Endothelial cell of umbilical vein (primary cell): ENCODE data around the gene EVC2. TPM values are rescaled to one million over a fixed set of nuclear protein-coding genes. Genes with fewer than 3 reads are reported as not detected.
"Not testable (repeated sequence)": the region's sequence is repeated elsewhere in the genome, so short reads cannot be mapped to it uniquely, and the experiment has no call there.

ENCODE experiments used
- BruUV-seq: library from RNA; stranded (reverse); fragments of 400-500 nt; replicated peaks from 2 replicates; lab custom pipeline; 2021; lab: Mats Ljungman, UMichigan
- CTCF ChIA-PET: fragments of 300-600, 350-600 bp; sonication (Branson Sonifier 250); formaldehyde crosslinking; loops from one replicate; lab custom pipeline; 2021; ENCODE audit warnings: antibody characterized with exemption, inconsistent platforms; lab: Charles Lee
- POLR2A ChIA-PET: fragments of 300-600, 350-600 bp; sonication (Branson Sonifier 250); formaldehyde crosslinking; loops from one replicate; lab custom pipeline; 2021; ENCODE audit warnings: antibody characterized with exemption, inconsistent platforms; lab: Charles Lee
- DNase-seq: peaks from one replicate; pipeline ENCODE4 v3.0.0-alpha.2; 2011; ENCODE audit warnings: low read depth, low spot score
- FAIRE-seq: peaks from 2 replicates; lab custom pipeline; 2011; peaks lifted over from hg19 to GRCh38; lab: Jason Lieb, UNC
- H2AFZ ChIP-seq: 2 replicates; pipeline ENCODE4 v1.6.0; 2012; ENCODE audit warnings: low read depth, low read length, control low read depth, inconsistent platforms
- H3K27ac ChIP-seq: 2 replicates; pipeline ENCODE4 v1.5.1; 2011; ENCODE audit warnings: low read depth, mild to moderate bottlenecking, control low read depth, low read length, moderate library complexity; ENCODE audit not compliant: insufficient read depth
- H3K27me3 ChIP-seq, 2 experiments: 2 replicates each; pipeline versions ENCODE4 v1.6.0 to v1.6.1; 2011; ENCODE audit warnings: low read length in 2 of 2, mixed read lengths in 1 of 2; ENCODE audit not compliant: control insufficient read depth in 2 of 2, insufficient read depth in 2 of 2
- H3K36me3 ChIP-seq, 2 experiments: 2 replicates in 1 of 2; 3 replicates in 1 of 2; pipeline ENCODE4 v1.5.1; 2011; ENCODE audit warnings: low read length in 2 of 2, mild to moderate bottlenecking in 1 of 2, moderate library complexity in 1 of 2; ENCODE audit not compliant: control insufficient read depth in 2 of 2, insufficient read depth in 2 of 2; ENCODE audit errors: extremely low read depth in 1 of 2
- H3K4me1 ChIP-seq: 3 replicates; pipeline ENCODE4 v1.5.1; 2011; ENCODE audit warnings: mild to moderate bottlenecking, low read length; ENCODE audit not compliant: control insufficient read depth, insufficient read depth; ENCODE audit errors: extremely low read depth
- H3K4me2 ChIP-seq: 2 replicates; pipeline ENCODE4 v1.6.1; 2011; ENCODE audit warnings: low read length, control low read depth, mixed read lengths; ENCODE audit not compliant: insufficient read depth
- H3K4me3 ChIP-seq, 3 experiments: fragments of 200-600 bp in 1 of 3; sonication (generic), shearing (Covaris generic) in 1 of 3; replicated peaks in 1 of 3; 2 replicates each; pipeline ENCODE4 v1.5.1; 2011 to 2016; ENCODE audit warnings: control low read depth in 3 of 3, low read length in 3 of 3, mild to moderate bottlenecking in 2 of 3, inconsistent platforms in 1 of 3, low read depth in 1 of 3, moderate library complexity in 1 of 3; ENCODE audit not compliant: insufficient read depth in 1 of 3
- H3K79me2 ChIP-seq: 2 replicates; pipeline ENCODE4 v1.6.0; 2012; ENCODE audit warnings: low read length, inconsistent platforms; ENCODE audit not compliant: control insufficient read depth, insufficient read depth
- H3K9ac ChIP-seq: replicated peaks from 2 replicates; pipeline ENCODE3; 2011; ENCODE audit warnings: low read length, control low read depth; ENCODE audit not compliant: insufficient read depth; ENCODE audit errors: extremely low read depth
- H3K9me1 ChIP-seq: replicated peaks from 3 replicates; pipeline ENCODE4 v1.6.0; 2011; ENCODE audit warnings: mild to moderate bottlenecking, low read length; ENCODE audit not compliant: control insufficient read depth, insufficient read depth; ENCODE audit errors: extremely low read depth
- H3K9me3 ChIP-seq: replicated peaks from 2 replicates; pipeline ENCODE4 v1.5.1; 2012; ENCODE audit warnings: low read length, inconsistent platforms; ENCODE audit not compliant: control insufficient read depth, insufficient read depth
- H4K20me1 ChIP-seq: replicated peaks from 2 replicates; pipeline ENCODE3; 2011; ENCODE audit warnings: mild to moderate bottlenecking, low read length; ENCODE audit not compliant: control insufficient read depth, insufficient read depth; ENCODE audit errors: extremely low read depth
- EZH2 ChIP-seq: IDR thresholded peaks from 2 replicates; pipeline ENCODE4 v1.6.1; 2012; ENCODE audit warnings: borderline replicate concordance, low read depth, mild to moderate bottlenecking, moderate library complexity, low read length, inconsistent platforms; ENCODE audit not compliant: severe bottlenecking
- FOS ChIP-seq: IDR thresholded peaks from 2 replicates; pipeline ENCODE4 v1.6.1; 2011; ENCODE audit warnings: mild to moderate bottlenecking, low read length, moderate library complexity, borderline replicate concordance; ENCODE audit not compliant: insufficient read depth
- GATA2 ChIP-seq: IDR thresholded peaks from 2 replicates; pipeline ENCODE4 v1.7.0; 2011; ENCODE audit warnings: low read depth, mild to moderate bottlenecking, moderate library complexity, mixed read lengths, low read length; ENCODE audit not compliant: insufficient read length, insufficient read depth
- MYC ChIP-seq: IDR thresholded peaks from one replicate; pipeline ENCODE4 v1.6.1; 2011; ENCODE audit warnings: mild to moderate bottlenecking, low read depth, low read length
- POLR2A ChIP-seq: IDR thresholded peaks from 2 replicates; pipeline ENCODE4 v1.6.1; 2012; ENCODE audit warnings: low read depth, mild to moderate bottlenecking, control low read depth, low read length
- POLR2AphosphoS5 ChIP-seq: IDR thresholded peaks from 2 replicates; pipeline ENCODE4 v1.6.1; 2012; ENCODE audit warnings: low read depth, mild to moderate bottlenecking, control low read depth, low read length, moderate library complexity; ENCODE audit not compliant: insufficient read depth
- dilution Hi-C: fragments of 300-500 bp; cut with MboI; formaldehyde crosslinking; loops from one replicate; pipeline ENCODE4 v1.15.0; 2019; ENCODE audit warnings: low sequenced_read_pairs; ENCODE audit not compliant: extremely low pct_ligation_motif_present
- intact Hi-C: fragments of 100-400 bp; cut with micrococcal nuclease; formaldehyde crosslinking; loops from one replicate; pipeline ENCODE4 v1.10.0; 2022
- polyA plus RNA-seq, 4 experiments: library from polyadenylated mRNA; depleted of rRNA in 3 of 4; stranded (reverse) in 3 of 4; unstranded in 1 of 4; fragments of >200 nt; gene quantifications; 2 replicates each; pipeline versions ENCODE4 v1.2.1 to v1.2.3, GENCODE V29; 2011 to 2012; ENCODE audit warnings: missing spikeins in 1 of 4
- total RNA-seq: library from RNA; stranded (reverse); gene quantifications from 2 replicates; pipeline ENCODE4 v1.2.3, GENCODE V29; 2021
- TF ChIP-seq, protein P1 (sequence below), 2 donors: IDR thresholded peaks; 1 replicate in 1 of 2; 2 replicates in 1 of 2; pipeline ENCODE4 v1.5.1; 2011; ENCODE audit warnings: low read length in 2 of 2, mild to moderate bottlenecking in 2 of 2, moderate library complexity in 2 of 2, control low read depth in 1 of 2, inconsistent platforms in 1 of 2, low read depth in 1 of 2; ENCODE audit not compliant: insufficient read depth in 1 of 2; ENCODE audit errors: extremely low read depth in 1 of 2

Gene EVC2
- total and polyA plus RNA-seq, 2 donors (not counting 3 experiments of a cell fraction or from before 2014, with no cell fraction given), result 1.7 to 8.8 TPM

DNA sequence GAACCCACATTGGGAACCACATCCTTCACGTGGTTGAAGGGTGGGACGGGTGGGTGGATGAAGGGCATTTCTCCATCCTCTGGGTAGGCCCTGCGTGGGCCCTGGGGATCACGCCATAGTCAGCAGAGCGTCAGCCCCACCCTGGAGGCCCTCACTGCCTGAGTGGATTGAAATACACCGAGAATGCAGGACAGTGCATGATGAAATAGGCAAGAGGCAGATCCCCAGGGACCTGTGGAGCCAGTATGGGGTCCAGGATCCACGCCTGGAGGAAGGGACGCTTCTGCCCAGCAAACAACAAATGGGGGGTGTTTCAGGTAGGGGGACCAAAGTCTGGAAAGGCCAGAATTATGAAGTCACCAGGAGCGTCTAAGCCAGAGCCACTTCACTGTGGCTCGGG, 22.1 kb upstream of the EVC2 start:
- Histone ChIP-seq H4K20me1 (no peaks in the 10 kb centered on the region), H3K27me3 (no peaks in the 10 kb centered on the region), H3K9me1 (no peaks in the 10 kb centered on the region), H3K4me1 (no peaks in the 10 kb centered on the region), H3K27ac (no peak overlapping the region), H3K36me3 (peaks cover 4 to 22% of the 10 kb centered on the region in 2 experiments), H3K4me2 (no peak overlapping the region), H3K9me3 (no peaks in the 10 kb centered on the region), H3K9ac (no peak overlapping the region), H2AFZ (no peak overlapping the region), H3K79me2 (peaks cover 6% of the 10 kb centered on the region), H3K4me3 (no peak overlapping the region)
- dilution Hi-C loops (no loop called here), intact Hi-C loops (no loop called here)
- DNase-seq (no peak), FAIRE-seq (no peak)
- CTCF ChIA-PET, result no interaction called here
- POLR2A ChIA-PET, result no interaction called here
- TF ChIP-seq POLR2AphosphoS5 (no peak), GATA2 (no peak), POLR2A (no peak), EZH2 (no peak), MYC (no peak), FOS (no peak)
- TF ChIP-seq, protein P1, sequence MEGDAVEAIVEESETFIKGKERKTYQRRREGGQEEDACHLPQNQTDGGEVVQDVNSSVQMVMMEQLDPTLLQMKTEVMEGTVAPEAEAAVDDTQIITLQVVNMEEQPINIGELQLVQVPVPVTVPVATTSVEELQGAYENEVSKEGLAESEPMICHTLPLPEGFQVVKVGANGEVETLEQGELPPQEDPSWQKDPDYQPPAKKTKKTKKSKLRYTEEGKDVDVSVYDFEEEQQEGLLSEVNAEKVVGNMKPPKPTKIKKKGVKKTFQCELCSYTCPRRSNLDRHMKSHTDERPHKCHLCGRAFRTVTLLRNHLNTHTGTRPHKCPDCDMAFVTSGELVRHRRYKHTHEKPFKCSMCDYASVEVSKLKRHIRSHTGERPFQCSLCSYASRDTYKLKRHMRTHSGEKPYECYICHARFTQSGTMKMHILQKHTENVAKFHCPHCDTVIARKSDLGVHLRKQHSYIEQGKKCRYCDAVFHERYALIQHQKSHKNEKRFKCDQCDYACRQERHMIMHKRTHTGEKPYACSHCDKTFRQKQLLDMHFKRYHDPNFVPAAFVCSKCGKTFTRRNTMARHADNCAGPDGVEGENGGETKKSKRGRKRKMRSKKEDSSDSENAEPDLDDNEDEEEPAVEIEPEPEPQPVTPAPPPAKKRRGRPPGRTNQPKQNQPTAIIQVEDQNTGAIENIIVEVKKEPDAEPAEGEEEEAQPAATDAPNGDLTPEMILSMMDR (IDR thresholded peaks at IDR 0.05; ENCODE audit: extremely low read depth in 1 of 2, insufficient read depth in 1 of 2, low read depth in 1 of 2, low read length in 2 of 2), result no peak
- no TSS peak for BruUV-seq

DNA sequence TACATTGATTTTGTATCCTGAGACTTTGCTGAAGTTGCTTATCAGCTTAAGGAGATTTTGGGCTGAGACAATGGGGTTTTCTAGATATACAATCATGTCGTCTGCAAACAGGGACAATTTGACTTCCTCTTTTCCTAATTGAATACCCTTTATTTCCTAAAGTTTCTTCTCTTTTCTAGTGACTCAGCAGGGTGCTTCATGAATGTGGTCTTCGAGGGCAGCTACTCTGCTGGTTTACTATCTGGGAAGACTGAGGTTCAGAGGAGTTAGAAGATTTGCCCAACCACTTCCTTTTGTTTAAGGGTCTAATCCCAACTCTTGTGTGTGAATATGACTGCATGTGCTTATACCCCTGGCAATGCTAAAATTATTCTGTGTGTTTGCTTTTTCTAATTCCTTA, 20.1 kb upstream of the EVC2 start:
- peaks cover 3 to 16% of the 10 kb centered on the region in 2 experiments for H3K36me3 ChIP-seq
- intact Hi-C loops, H3K4me2 ChIP-seq, H4K20me1 ChIP-seq, DNase-seq, H3K4me3 ChIP-seq, H3K4me1 ChIP-seq, H3K9me3 ChIP-seq, FAIRE-seq, H3K27me3 ChIP-seq, H3K9me1 ChIP-seq, dilution Hi-C loops, CTCF ChIA-PET, H2AFZ ChIP-seq, H3K79me2 ChIP-seq, POLR2A ChIA-PET, H3K27ac ChIP-seq, H3K9ac ChIP-seq, BruUV-seq: not testable (repeated sequence)
